ENCODE results near the gene NUP62CL.
"Not testable (repeated sequence)": the region's sequence is repeated elsewhere in the genome, so short reads cannot be mapped to it uniquely, and the experiment has no call there.

The NUP62CL gene

DNA sequence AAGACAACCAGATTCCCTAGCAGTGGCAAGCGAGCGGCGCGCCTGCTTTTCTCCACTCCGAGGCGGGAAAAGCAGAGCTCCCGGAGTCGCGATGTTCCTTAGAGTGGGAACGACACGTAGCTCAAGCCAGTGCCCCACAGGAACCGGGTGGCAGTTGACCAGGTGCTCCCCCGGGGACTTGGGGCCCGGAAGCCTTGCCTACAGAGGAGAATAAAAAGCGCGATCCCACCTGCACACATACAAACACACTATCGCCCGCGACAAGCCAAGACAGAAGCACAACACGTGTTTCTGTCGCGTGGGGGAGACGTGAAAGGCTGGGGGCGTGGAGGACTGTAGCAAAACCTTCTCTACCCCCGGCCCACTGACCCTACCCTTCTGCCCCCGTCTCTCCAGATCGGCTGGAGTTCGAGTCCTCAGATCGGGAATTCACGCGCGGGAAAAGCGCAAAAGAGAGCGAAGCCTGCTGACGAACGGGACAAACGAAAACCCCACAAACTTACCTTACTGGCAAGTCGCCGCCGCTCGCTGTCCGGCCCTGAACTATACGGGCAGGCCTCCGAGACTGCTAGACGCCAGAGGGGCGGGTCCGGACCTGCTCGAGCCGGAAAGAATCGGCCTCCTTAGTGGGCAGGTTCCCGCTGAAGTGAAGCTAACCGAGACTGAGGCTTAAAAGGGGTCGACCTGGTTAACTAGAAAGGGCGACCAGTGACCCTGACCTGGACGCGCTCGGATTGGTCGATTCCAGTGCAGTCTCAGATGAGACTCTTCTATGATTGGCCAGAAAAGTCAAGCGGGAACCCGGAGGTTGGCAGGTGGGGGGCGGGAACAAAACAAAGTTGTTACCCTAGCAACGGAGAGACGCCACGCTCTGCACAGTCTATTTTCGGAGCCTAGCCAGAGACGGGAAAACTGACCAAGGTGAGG, at the start of gene NUP62CL, which contains the start of gene DNAAF6:
Gene NUP62CL, minus strand, starts transcription at position 664 of the 927 bp plus-strand sequence. CDS start 31,287 bp downstream, outside the sequence.
Gene DNAAF6, plus strand, starts transcription at position 842 of the 927 bp plus-strand sequence. CDS start 6,265 bp downstream, outside the sequence.
- in situ Hi-C loops (cut with MboI; ENCODE audit: low sequenced_read_pairs): no loop called here

DNA sequence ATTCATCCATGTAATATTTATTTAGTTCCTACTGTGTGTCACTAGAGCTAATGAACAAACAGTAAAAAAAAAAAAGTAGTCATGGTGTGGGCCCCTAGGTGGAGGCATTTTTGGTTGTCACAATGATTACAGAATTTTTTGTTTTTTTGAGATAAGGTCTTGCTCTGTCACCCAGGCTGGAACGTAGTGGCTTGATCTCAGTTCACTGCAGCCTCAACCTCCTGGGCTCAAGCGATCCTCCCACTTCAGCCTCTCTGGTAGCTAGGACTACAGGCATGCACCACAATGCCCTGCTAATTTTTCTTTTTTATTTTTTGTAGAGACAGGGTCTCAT, 22.2 kb upstream of the NUP62CL start:
- in situ Hi-C loops (cut with MboI; ENCODE audit: low sequenced_read_pairs): no loop called here

GRCh38 chrX:107227780-107228485, 21.7 kb upstream of the NUP62CL start:
- in situ Hi-C loops (cut with MboI; ENCODE audit: low sequenced_read_pairs): no loop called here

GRCh38 chrX:107226757-107227156, 20.5 kb upstream of the NUP62CL start:
- in situ Hi-C loops (cut with MboI; ENCODE audit: low sequenced_read_pairs): no loop called here

DNA sequence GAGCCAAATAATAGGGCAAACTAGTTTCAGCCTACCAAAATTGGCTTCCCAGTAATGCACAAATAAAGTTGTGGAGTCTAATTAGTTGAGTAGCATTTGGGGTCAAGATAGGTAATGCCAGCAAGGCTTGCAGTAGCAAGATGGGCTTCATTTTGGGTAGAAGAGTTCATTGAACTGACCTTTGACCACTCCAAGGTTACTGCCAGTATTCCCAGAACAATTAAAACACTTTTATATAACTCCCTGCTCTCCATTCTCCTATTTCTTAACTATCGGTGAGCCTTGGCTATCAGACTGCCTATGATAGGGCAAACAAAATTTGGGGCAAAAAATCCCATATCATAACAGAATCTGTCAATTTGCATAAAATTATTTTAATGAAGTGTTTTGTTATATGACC, 7.2 kb upstream of the NUP62CL start:
- in situ Hi-C loops (cut with MboI; ENCODE audit: low sequenced_read_pairs): no loop called here

DNA sequence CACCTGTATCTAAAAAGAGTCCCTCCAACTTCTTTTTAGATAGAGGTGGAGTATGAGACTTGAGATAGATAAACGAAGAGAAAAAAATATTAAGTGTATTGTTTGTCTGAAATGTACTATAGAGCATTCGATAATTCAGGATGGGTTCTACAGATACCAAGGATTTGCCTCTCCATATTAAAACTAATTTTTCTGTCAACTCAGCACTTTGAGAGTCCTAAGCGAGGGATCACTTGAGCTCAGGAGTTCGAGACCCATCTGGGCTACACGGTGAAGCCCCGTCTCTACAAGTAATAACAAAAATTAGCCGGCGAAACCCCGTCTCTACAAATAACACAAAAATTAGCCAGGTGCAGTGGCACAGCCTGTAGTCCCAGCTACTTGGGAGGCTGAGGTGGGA, 1.7 kb upstream of the NUP62CL start:
- in situ Hi-C loops (cut with MboI; ENCODE audit: low sequenced_read_pairs): no loop called here

- in situ Hi-C loops (cut with MboI; ENCODE audit: low sequenced_read_pairs): no loop called here
Measured at GRCh38 chrX:107207089-107207488, 856 bp upstream of the NUP62CL start.

GRCh38 chrX:107206697-107207065, 448 bp upstream of the NUP62CL start:
- in situ Hi-C loops (cut with MboI; ENCODE audit: low sequenced_read_pairs): no loop called here

DNA sequence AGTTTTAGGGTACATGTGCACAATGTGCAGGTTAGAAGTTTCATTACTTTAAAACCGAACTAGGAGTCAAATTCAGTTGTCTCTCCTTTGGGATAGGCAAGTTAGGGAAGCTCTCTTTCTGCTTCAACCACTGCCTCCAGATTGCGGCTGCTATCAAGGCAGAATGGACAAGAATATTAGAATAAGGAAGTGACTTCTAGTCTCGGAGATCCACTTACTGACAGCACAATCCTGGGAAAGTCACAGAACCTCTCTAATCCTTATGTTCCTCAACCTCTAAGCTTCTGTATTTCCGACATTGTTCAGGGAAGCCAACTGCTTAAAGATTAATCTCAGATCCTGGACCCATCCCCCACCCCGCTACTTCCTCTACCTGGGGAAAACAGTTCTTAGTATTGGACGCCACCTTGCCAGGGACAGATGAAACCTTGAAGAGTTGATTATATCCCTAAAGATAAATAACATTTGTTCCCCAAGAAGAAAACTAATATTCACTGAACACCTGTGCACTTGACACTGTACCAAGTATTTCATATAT, 2.1 kb downstream of the NUP62CL start:
- in situ Hi-C loops (cut with MboI; ENCODE audit: low sequenced_read_pairs): no loop called here

DNA sequence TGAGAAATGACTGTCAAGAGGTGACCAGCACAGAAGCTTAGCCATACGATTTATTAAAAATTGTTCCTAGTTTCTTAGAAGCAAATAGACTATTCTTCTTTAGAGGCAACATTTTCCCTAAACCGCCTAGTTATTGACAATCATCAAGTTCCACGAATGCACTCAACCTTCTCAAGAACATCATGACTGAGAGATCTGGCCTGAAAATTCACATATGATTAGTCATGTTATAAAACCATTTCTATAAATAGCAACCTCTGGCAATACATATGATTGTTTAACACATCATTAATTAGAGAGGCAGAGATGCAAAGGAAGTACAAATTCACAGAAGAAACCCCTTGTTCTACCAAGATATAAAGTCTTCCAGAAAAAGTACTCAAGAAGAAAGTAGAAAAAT, 6.7 kb downstream of the NUP62CL start:
- in situ Hi-C loops (cut with MboI; ENCODE audit: low sequenced_read_pairs): no loop called here

- in situ Hi-C loops (cut with MboI; ENCODE audit: low sequenced_read_pairs): not testable (repeated sequence)
Measured at GRCh38 chrX:107198074-107198473, 8.2 kb downstream of the NUP62CL start.

GRCh38 chrX:107197319-107197718, 8.9 kb downstream of the NUP62CL start:
- in situ Hi-C loops (cut with MboI; ENCODE audit: low sequenced_read_pairs): no loop called here

DNA sequence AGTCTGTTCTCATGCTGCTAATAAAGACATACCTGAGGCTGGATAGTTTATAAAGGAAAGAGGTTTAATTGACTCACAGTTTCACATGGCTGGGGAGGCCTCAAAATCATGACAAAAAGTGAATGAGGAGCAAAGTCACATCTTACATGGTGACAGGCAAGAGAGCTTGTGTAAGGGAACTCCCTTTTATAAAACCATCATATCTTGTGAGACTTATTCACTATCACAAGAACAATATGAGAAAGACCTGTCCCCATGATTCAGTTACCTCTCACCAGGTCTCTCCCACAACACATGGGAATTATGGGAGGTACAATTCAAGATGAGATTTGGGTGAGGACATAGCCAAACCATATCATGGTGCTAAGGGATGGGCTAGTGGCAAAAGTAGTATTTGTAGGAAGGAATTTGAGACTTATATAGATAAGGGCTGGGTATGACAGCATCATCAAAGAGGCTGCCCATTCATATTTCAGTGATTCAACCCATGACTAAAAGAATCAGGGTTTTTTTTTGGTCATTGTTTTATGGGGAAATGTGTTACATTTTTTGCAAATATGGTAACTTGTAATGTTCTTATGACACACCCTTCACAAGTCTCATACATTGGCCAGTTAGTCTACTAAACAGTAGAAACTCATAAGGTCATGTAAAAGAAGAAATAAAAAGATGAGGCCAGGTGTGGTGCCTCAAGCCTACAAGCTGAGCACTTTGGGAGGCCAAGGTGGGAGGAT, 34.7 kb downstream of the NUP62CL start:
- in situ Hi-C loops (cut with MboI; ENCODE audit: low sequenced_read_pairs): no loop called here

- in situ Hi-C loops (cut with MboI; ENCODE audit: low sequenced_read_pairs): no loop called here
Measured at GRCh38 chrX:107168712-107169111, 37.5 kb downstream of the NUP62CL start.

DNA sequence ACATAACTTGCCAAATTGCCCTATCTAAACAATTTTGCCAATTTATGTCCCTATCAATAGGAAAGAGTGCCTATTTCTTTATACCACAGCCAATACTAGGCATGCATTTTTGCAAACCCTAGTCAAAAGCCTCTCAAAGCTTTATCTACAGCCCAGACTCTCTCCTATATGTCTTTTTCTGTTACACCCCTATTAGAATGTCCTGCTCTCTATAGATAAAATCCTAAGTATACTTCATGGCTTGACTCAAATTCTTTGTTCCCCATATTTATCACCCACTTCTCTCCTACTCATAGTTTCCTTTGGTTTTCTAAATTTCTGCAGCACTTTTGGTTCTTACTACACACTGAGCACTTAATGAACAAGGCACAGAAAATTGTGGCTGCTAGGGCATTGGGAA, 38.0 kb downstream of the NUP62CL start:
- in situ Hi-C loops (cut with MboI; ENCODE audit: low sequenced_read_pairs): no loop called here

GRCh38 chrX:107167163-107167921, 38.9 kb downstream of the NUP62CL start:
- in situ Hi-C loops (cut with MboI; ENCODE audit: low sequenced_read_pairs): no loop called here

DNA sequence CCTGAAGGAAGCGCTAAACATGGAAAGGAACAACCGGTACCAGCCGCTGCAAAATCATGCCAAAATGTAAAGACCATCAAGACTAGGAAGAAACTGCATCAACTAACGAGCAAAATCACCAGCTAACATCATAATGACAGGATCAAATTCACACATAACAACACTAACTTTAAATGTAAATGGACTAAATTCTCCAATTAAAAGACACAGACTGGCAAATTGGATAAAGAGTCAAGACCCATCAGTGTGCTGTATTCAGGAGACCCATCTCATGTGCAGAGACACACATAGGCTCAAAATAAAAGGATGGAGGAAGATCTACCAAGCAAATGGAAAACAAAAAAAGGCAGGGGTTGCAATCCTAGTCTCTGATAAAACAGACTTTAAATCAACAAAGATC, 48.6 kb downstream of the NUP62CL start:
- in situ Hi-C loops (cut with MboI; ENCODE audit: low sequenced_read_pairs): not testable (repeated sequence)

GRCh38 chrX:107155621-107156430, 50.4 kb downstream of the NUP62CL start:
- in situ Hi-C loops (cut with MboI; ENCODE audit: low sequenced_read_pairs): not testable (repeated sequence)

GRCh38 chrX:107154787-107155620, 51.2 kb downstream of the NUP62CL start:
- in situ Hi-C loops (cut with MboI; ENCODE audit: low sequenced_read_pairs): no loop called here
